Eye (tissue), 1 donor: ENCODE measurements around the gene TRERF1.
"Not testable (repeated sequence)": the region's sequence is repeated elsewhere in the genome, so short reads cannot be mapped to it uniquely, and the experiment has no call there.

Experiments used
- DNase-seq: peaks from one replicate; pipeline ENCODE4 v3.0.0-alpha.2; 2015

Gene TRERF1, protein sequence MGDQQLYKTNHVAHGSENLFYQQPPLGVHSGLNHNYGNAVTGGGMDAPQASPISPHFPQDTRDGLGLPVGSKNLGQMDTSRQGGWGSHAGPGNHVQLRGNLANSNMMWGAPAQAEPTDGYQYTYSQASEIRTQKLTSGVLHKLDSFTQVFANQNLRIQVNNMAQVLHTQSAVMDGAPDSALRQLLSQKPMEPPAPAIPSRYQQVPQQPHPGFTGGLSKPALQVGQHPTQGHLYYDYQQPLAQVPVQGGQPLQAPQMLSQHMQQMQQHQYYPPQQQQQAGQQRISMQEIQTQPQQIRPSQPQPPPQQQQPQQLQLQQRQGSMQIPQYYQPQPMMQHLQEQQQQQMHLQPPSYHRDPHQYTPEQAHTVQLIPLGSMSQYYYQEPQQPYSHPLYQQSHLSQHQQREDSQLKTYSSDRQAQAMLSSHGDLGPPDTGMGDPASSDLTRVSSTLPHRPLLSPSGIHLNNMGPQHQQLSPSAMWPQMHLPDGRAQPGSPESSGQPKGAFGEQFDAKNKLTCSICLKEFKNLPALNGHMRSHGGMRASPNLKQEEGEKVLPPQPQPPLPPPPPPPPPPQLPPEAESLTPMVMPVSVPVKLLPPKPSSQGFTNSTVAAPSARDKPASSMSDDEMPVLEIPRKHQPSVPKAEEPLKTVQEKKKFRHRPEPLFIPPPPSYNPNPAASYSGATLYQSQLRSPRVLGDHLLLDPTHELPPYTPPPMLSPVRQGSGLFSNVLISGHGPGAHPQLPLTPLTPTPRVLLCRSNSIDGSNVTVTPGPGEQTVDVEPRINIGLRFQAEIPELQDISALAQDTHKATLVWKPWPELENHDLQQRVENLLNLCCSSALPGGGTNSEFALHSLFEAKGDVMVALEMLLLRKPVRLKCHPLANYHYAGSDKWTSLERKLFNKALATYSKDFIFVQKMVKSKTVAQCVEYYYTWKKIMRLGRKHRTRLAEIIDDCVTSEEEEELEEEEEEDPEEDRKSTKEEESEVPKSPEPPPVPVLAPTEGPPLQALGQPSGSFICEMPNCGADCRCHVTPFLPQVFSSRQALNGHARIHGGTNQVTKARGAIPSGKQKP (N-terminal part only)

DNA sequence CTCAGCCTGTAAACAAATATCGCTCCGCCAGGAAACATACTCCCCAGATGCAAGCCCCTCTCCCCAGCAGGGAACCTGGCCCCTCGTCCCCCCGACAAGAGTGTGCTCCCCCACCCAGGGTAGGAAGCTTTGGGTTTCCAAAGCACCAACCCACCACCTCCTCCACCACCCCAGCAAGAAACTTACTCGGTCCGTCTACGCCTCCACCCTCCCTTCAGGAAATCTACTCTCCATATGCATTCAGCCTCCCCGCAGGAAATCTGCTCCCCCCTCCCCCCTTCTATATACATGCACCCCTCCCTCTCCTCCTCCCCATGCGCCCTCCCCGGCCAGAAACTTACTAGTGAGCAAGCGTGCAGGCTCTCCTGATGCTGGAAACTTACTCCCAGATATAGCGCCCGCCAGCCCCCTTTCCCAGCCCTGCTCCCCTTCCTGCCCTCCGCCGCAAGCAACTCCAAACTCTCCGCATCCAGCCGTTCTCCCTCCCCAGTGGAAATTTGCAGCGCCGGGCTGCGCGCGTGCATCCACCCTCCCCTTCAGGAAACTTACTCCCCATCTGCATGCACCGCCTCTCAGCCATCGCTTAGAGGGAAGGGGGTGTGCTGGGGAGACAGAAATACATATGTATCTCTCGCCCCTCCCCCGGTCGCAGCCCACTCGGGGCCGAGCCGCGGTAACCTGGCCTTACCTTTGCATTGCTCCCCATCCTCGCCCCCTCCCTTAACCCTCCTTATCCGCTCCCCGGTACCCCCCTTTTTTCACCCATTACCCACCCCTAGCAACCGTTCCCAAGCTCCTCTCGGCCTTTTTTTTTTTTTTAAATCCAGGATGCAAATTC, at the start of gene TRERF1:
TRERF1 (minus strand) TSS at position 594 of the 838 bp plus-strand sequence. CDS start 182,336 bp downstream, outside the sequence.
- DNase-seq = peak; percentile 94

DNA sequence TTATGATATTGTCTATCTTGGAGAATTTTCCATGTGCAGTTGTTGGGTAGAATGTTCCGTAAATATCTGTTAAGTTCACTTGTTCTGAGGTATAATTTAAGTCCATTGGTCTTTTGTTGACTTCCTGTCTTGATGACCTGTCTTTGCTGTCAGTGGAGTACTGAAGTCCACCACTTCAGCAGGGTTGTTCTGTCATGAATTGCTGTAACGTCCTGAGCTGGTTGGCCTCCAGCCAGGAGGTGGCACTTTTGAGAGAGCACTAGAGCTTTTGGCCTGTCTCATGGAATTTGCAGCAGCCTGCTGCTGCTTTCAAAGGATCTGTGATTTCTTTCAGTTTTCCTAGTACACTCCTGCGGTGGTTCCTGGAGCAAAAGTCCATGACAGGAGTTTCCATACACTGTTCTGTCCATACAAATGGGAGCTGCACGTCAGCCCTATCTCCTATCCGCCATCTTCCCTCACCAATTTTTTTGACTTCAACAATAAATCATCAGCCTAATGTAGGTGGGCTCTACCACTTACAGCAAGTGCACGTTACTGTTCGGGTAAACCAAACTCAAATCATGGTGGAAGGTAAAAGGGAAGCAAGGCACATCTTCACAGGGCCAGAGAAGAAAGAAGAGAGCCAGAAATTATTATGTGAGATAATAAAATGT, 46.9 kb upstream of the TRERF1 start:
- DNase-seq = no peak

DNA sequence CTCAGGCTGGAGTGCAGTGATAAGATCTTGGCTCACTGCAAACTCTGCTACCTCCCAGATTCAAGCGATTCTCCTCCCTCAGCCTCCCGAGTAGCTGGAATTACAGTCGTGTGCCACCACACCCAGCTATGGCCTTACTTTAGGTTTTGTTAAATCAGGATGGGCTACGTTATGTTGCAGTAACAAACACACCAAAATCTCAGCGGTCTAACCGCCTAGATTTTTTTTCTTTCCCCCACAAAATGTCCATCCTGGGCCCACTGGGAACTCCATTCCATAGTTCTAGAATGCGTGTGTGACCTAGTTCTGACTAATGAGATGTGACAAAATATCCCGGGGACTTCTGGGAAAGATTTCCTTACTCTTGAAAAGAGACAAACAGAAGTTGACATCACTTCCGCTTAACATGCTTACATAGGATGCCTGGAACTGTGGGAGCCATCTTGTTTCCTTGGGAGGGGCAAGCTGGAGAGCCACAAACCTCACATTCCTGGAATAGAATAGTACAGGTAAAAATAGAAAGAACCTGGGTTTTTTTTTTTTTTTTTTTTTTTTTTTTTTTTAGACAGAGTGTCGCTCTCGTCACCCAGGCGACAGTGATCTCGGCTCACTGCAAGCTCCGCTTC, 42.3 kb upstream of the TRERF1 start:
- DNase-seq = peak; percentile 42

DNA sequence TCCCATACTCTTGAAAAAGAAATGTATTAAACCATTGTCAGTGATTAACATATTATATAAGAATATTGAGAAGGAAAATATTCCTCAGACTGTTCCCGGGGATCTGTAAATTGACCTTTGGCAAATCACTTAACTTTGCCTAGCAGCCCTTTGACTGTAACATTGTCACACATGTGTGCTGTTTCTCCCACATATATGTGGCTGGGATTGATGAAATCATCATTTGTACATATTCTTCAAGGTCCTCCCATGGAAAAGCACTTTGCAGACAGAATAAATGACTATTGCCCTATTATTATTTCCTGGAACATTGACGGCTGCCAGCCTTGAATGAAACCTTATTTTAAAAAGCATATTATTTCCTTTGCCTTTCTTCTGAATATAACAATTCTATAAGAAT, 36.4 kb upstream of the TRERF1 start:
- no peak for DNase-seq

DNA sequence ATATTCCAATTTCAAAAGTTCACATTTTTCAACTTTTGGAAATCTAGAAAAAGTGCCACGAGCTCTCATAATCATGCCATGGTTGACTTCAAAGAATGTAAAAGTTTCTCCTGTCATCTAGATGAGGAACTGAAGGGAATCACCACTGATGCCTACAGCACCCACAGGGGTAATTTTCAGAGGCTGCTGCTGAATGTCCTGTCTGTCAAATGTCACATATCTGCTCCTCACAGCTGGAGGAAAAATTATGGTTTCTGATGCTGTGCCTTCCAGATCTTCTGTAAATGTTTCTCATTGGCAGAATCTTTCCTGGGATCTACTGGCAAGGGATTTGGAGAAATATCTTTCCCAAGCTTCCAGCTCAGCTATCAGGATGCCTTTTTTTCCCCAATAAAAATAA, 32.5 kb upstream of the TRERF1 start:
- no peak for DNase-seq

DNA sequence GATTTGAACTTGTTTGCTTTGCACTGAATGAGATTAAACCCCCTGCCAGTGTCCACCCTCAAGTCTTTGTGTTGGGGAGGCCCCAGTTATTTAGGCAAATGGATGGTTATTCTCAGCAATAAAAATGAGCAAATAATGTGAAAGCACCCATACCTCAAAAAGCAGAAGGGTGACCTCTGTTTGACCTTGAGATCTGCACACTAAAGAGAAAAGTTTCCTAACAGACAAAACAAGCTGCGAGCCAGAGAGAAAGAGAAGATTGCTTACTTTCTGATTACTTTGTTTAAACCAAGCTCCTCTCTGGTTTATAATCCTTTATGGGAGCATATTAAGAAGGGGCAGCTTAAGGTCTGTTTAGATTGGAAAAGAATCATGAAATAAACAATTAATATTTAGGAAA, 30.4 kb upstream of the TRERF1 start:
- peak; percentile 35 for DNase-seq

DNA sequence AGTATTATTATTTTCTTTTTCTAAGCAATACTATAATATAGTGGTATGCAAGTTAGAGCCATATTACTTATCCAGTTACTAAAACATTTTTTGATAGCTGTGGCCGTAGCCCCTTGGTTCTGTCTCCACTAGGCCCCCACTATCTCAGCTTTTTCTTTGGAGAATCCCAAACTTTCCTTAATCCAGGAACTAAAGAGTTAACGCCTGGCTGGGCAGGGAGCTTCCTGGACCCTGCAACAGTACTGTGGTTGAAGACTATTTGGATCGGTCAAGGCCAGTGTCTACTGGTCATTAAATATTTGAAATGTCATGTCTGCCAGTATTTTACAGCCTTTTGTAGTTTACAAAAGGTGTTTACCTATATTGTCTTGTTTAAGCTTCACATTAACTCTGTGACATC, 20.0 kb upstream of the TRERF1 start:
- no peak for DNase-seq

DNA sequence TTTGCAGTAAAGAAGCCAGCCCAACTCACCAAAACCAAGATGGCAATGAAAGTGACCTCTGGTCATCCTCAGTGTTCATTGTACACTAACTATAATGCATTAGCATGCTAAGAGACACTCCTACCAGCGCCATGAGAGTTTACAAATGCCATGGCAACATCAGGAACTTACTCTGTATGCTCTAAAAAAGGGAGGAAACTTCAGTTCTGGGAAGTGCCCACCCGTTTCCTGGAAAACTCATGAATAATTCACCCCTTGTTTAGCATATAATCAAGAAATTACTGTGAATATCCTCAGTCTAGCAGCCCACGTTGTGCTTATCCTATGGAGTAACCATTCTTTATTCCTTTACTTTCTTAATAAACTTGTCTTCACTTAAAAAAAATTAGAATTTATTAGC, 19.4 kb upstream of the TRERF1 start:
- no peak for DNase-seq

DNA sequence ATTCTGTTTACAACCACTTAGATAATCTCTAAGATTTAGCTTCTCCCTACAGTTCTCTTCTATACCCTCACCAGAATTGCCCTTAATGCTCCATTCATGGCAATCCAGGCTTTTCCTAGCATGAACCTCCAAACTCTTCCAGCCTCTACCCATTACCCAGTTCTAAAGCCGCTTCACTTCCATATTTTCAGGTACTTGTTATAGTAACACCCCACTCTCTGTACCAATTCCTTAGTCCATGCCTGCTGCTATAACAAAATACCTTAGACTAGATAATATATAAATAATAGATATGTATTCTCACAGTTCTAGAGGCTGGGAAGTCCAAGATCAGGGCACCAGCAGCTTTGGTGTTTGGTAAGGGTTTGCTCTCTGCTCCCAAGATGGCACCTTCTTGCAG, 16.5 kb upstream of the TRERF1 start:
- DNase-seq = no peak

DNA sequence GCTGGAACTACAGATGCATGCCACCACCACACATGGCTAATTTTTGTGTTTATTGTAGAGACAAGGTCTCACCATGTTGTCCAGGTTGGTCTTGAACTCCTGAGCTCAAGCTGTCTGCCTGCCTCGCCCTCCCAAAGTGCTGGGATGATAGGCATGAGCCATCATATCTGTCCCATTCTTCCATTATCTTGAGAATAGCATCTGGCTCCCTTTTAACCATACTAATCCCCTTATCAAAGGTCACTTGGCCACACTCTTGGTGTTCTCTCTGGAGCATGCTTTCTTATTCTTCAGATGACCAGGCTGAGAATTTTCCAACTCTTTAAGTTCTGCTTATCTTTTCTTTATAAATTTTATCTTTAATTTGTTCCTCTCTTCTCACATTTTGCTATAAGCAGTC, 15.9 kb upstream of the TRERF1 start:
- DNase-seq = no peak

DNA sequence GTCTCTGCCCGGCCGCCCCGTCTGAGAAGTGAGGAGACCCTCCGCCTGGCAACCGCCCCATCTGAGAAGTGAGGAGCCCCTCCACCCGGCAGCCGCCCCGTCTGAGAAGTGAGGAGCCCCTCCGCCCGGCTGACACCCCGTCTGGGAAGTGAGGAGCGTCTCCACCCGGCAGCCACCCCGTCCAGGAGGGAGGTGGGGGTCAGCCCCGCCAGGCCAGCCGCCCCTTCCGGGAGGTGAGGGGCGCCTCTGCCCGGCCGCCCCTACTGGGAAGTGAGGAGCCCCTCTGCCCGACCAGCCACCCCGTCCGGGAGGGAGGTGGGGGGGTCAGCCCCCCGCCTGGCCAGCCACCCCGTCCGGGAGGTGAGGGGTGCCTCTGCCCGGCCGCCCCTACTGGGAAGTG, 14.7 kb upstream of the TRERF1 start:
- DNase-seq = not testable (repeated sequence)

DNA sequence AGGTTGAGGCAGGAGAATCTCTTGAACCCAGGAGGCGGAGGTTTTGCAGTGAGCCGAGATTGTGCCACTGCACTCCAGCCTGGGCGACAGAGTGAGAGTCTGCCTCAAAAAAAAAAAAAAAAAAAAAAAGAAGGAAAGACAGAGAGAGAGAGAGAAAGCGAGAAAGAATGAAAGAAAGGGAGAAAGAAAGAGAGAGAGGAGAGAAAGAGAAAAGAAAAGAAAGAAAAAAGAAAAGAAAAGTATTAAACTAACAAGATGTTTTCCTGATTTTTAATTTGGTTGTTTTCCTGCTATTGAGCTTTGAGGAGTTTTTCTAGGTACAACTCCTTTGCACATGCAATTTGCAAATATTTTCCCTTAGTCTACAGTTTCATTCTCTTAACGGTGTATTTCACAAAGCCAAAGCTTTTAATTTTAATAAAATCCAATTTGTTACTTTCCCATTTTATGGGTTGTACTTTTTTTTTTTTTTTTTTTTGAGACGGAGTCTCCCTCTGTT, 10.8 kb upstream of the TRERF1 start:
- no peak for DNase-seq

DNA sequence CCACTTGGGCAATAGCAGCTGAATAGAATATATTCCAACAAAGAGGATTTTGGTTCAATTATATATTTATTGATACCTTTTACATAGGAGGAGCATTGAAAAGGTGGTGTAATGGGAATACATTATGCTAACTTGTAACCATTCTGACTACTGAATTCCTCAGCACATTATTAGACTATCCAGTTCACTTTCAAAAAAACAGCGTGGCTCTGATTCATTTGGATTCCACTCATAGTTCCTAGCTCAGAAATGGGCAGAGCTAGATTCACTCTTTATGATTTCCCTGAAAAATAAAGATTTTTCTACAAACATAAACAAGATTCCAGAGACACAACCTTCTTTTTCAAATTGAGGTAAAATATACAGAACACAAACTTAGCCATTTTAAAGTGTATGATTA, 9.2 kb upstream of the TRERF1 start:
- DNase-seq = no peak

DNA sequence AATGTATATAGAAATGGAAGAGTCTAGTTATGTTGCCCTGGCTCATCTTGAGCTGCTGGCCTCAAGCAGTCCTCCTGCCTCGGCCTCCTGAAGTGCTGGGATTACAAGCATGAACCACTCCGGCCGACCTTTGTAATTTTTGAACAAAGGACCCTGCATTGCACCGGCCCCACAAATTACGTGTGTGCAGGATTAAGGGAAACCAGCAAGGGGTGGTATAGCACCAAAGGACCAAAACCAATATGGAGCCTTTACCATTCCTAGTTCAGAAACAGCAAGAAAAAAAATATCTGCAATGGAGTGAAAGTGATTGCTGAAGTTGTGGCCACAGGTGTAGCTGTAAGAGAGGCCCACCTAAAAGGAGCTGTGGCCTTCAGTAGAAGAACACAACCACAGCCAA, 8.2 kb upstream of the TRERF1 start:
- DNase-seq = no peak

DNA sequence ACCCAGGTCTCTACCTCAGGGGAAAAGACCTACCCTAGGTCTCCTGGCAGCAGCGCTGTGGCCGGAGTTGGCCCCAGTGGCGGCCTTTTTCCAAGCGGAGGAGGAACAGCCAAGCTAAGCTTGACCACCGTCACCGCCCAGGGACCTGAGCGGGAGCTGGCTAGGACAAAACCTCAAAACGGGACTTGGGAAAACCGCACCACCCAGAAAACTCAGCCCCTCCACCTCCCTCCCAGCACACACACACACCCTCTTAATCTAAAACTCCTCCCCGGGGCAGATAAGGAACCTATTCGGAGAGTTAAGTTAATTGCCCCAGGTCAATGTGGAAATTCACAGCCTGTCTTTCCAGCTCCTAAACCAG, 2.7 kb upstream of the TRERF1 start:
- no peak for DNase-seq

DNA sequence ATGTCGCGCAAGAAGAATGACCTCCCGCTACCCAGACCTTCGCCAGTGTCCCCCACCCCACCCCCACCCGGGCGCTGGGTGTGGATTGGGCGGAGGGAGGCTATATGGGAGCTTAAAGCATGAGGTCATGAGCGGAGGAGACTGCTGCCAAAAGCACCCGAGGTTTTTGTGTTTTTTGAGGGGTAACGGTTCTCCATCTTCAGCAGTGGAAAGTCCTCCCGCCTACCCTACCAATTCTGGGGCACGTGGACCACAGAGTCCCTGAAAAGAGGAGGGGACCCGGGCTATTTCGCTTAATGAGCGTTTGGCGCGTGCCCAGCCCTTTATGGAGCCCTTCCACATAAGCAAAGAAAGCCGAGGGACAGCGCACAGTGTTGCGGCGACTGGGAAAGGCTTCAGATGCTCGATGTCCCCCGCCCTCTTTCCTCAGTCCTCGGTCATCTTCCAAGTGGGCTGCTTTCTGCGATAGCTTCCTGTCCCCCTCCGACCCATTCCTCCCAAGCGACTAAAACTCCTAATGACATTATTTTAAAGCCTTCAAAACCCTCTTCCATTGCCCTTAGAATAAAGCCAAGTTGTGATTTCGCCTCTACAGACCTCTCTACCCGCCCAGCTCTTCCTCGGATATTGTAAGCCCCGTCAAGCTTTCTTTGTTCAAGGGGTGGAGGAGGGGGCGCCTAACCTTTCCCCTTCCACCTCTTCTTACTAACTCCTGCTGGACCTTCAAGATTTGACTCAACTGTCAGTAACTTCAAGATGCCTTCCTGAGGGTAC, 2.1 kb upstream of the TRERF1 start:
- peak; percentile 88 for DNase-seq

DNA sequence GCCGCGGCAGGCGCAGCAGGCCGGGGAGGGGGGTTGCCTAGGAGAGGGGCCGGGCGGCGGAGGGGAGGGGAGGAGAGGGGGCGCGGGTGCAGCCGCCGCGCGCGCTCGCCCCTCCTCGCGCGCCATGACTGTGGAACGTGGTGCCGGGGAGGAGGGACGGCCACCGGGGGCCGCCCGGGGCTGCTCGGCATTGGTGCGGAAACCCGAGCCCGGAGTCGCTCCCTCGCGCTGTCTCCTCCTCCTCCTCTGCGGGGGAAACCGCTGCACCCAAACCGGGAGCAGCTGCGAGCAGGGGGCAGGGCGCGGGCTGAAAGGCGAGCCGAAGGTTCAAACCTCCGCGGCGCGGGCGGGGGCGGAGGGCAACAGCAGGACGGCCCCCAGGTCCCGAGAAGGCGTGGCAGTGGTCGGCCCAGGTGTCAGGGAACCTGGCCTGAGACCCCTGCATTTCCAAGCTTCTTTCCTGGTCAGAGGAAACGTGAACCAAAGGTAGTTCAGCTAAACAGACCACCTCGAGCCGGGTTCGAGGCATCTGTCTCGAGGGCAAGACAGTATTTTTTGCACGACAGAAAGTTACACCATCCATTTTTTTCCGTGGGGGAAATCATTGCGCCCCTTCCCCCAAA, 1.4 kb upstream of the TRERF1 start:
- peak; percentile 96 for DNase-seq

DNA sequence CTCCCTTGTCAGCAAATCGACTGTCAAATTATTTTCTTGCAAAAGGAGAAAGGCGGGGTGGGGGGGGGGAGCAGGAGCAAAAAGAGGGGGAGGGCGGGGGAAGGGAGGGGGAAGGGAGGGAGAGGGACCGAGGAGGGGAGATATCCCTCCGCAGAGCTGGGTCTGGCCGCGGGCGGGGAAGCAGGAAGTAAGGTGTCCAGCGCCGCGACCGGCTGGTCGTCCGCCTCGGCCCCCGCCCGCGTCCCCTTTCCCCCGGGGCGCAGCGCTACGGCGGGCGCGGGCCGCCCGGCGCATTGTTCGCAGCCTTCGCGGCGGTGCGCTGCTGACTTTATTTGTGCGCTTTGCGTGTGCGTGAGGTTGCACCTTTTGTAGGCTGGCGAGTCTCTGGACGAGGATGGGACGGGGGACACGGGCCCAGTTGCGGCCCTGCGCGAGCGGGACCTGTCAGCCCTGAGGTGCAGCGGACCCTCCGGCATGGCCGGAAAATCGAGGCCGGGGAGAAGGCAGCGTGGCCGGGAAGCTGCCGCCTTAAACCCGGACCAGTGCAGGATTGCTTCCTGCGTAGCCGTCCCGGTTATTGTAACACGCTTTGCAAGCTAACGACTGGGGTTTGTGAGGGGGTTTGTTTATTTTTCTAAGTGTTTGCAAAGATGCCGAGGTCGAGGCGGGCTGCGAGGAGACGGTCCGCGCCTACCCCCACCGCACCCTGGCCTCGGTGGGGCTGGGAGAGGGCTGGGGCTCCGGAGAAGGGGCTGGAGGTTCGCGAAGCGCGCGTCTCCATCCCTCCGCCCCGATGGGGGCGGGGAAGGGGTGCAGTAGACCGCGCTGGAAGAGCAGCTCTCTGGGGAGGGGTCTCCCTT, 675 bp upstream of the TRERF1 start:
- DNase-seq = peak; percentile 92
